ENCODE data around the gene PYGM.

The PYGM gene

DNA sequence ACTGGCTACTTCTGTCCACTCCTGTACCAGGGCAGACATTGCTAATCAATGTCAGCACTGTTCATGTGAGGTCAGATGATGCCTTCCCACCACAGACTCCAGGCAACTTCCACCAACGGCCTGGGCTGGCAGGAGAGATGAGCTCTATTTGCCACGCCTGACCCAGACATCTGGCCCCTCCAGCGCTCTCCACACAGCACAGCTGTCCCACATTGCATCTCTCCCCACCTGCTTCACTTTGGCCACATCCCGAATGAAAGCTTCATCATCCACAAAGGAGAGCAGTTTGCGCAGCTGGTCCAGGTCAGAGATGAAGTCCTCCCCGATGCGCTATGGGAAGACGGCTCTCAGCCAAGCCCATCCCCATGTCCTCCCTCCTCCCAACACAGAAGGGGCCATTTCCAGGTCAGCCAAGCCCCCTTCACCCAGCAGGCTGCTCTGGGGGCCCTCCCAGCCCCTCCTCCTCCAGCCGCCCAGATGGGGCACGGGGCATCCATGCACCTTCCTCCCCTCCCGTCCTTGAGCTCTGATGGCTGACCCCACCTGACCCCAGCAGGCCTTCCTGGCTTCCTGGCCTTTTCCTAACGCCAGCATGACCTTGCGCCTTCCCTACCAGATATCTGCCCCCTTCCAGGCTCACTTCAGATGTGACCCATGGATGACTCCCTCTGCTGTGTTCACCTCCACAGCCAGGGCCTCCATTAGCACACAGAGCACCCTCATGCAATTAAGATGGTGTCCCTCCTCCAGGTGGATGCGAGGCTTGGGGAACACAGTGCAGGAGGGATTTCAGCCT lies 7.4 kb downstream of the PYGM start:
- DNase-seq, result no peak

DNA sequence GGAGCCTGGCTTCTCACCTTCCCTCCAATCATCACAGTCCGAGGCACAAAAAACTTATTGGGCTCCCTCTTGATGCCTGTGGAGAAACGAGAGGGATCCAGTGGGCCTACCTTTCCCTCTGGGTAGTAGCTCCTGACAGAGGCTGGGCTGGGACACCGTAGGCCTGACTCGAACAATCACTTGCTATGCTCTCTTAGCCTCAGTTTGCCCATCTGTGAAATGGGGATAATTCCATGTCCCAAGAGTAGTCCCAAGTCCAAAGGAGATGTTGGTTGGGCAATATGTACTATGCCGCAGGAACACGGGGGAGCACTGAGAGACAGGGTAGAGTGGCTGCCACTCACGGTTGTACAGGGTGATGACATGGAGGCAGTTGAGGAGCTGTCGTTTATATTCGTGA lies 8.2 kb downstream of the PYGM start:
- no peak for DNase-seq

DNA sequence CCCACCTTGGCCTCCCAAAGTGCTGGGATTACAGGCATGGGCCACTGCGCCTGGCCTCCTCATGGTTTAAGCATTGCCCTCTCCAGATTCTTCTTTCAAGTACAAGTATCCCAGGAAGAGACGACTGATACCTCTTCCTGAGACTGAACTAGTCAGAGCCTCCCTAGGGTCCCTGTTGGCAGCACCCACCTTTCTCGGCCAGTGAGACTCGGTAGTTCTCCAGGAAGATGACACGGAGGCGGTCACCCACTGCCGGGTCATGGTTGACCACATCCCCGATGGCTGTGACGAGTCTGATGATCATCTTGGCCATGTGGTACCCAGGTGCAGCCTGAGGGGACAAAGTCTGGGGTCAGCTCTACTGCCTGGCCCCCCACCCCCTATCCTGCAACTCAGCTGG lies 8.6 kb downstream of the PYGM start:
- no peak for DNase-seq

DNA sequence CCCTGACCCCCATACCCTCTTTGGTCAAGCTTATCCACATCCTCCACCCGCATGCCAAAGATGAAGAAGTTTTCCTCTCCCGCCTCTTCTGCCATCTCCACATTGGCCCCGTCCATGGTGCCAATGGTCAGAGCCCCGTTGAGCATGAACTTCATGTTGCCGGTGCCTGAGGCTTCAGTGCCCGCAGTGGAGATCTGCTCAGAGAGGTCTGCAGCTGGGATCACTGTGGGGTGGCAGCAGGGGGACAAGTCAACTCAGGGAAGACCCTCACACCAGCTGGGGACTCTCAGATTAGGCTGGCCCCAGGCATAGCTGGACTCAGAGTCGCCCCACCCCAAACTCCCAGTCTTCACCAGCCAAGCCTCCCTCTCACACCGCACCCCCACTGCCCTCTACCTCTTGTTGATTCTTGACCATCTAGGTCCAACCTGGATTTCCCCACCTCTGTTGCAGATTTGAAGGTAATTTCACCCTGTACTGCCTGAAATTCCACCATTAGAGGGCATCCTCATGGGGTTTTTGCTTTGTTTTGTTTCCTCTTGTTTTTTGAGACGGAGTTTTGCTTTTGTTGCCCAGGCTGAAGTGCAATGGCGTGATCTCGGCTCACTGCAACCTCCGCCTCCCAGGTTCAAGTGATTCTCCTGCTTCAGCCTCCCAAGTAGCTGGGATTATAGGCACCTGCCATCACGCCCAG lies 9.3 kb downstream of the PYGM start:
- DNase-seq, result no peak

DNA sequence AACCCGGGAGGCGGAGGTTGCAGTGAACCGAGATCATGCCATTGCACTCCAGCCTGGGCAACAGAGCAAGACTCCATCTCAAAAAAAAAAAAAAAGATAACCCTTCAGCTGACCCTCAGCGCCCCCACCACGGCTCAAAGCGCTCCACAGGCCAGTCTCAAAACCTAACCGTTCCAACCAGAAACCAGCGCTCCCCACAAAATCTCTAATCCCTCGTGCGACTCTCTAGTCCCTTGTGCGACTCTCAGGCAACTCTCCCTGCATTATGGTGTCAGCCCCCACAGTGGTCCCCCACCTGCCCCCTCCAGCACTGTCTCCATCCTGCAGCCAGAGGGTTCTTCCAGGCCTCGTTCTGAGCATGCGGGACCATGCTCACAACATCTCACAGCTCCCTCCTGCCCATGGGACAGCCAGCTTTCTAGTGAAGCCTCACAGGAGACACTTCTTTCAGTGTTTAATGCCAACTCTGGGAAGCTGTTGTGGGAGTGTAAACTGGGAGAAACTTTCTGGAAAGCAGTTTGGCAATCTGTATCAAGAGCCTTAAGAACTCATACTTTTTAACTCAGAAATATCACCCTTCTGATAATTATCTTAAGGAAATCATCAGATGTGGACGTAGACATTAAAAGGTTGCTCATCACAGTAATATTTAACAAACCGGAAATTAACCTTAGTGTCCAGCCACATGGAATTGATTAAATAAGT lies 11.7 kb downstream of the PYGM start:
- DNase-seq, result no peak

DNA sequence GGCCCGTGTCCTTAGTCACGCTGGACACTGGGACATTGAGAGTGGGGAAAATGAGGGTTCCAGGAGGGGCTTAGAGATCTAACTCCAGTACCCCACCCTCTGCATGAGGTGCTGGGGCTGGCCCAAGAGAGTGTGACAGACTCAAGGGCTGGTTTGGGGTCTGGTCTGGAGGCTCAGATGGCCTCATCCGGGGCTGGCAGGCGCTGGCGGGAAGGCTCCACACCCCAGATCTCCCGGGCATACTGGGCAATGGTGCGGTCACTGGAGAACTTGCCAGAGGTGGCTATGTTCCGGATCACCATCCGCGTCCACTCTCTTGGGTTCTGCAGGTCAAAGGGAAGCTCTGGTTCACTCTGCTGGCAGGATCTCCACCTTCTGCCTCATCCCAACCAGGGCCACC lies 13.3 kb downstream of the PYGM start:
- DNase-seq, result no peak

DNA sequence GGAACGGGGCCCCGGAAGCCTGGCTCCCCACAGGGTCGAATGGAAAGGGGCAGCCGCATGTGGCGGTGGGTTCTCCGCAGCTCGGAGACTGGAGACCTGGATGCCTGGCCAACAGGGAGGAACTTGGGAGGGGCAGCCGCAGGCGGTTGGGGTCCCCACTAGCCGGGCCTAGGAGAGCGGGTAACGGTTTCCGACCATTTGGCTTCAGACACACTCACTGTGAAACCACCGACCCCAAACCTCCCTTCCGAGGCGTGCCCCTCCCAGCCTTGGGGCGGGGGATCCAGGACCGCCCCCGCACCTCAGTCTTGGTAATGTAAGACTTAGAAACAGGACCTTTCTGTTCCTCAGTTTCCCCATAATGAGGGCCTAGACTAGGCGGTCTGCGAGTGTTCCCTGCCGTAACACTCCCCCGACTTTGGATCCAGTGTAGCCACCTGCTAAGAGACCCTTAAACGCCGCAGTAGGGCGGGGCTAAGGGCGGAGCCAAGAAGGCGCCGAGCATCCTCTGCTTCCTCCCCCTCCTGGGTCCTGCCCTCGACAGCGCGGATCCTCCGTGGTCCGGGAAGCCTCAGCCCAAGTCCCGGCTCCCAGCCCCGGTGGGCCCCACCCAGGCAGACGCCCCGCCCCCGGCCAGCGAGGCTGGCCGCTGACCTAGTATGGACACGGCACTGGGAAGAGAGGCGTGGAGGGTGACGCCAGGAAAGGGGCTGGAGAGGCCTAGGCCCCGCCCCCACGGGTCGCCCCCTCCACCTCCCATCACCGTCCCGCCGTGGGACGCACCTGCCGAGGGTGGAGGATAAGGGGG lies 14.0 kb downstream of the PYGM start:
- no peak for DNase-seq

DNA sequence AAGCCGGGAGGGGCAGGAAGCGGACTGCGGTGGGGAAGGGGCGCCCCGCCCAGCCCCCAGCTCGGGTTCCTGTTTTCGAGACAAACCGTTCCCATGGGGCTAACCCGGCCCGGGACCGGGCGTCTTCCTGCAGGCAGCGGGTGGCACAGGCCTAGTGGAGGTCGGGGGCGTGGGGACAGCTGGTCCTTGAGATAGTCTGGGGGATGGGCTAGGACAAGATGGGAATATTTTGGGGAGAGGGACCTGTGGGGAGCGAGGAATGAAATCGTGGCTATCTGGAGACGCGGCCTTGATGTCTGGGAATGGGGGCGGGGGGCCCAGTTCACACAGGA lies 14.6 kb downstream of the PYGM start:
- no peak for DNase-seq

DNA sequence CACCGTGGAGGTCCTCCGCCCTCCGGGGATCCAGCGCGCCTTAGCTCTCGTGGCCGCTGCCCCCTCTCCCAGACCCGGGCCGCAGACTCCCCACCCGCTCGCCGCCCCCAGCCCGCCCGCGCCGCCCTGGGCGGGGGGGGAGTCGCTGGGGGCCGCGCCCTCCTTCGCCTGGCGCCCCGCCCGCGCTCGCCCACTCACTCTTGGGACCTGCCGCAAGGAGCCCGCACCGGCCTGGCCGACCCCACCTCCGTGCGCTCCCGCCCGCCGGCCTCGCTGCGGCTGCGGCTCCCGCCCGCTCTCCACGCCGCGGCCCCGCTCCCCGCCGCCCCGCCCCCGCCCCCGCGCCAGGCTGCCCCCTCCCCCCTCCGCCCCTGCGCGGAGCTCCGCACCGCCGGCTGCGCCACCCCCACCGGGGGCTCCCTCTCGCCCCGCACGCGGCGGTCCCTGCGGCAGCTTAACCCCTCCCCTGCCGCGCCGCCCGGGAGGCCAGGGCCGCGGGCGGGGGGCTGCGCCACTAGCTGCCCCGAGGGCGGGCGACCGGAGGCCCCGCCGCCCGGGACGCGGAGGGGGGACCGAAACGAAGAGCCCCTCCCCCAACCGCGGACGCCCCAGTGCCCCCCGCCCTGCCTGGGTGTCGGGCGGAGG lies 15.1 kb downstream of the PYGM start:
- DNase-seq, result no peak

DNA sequence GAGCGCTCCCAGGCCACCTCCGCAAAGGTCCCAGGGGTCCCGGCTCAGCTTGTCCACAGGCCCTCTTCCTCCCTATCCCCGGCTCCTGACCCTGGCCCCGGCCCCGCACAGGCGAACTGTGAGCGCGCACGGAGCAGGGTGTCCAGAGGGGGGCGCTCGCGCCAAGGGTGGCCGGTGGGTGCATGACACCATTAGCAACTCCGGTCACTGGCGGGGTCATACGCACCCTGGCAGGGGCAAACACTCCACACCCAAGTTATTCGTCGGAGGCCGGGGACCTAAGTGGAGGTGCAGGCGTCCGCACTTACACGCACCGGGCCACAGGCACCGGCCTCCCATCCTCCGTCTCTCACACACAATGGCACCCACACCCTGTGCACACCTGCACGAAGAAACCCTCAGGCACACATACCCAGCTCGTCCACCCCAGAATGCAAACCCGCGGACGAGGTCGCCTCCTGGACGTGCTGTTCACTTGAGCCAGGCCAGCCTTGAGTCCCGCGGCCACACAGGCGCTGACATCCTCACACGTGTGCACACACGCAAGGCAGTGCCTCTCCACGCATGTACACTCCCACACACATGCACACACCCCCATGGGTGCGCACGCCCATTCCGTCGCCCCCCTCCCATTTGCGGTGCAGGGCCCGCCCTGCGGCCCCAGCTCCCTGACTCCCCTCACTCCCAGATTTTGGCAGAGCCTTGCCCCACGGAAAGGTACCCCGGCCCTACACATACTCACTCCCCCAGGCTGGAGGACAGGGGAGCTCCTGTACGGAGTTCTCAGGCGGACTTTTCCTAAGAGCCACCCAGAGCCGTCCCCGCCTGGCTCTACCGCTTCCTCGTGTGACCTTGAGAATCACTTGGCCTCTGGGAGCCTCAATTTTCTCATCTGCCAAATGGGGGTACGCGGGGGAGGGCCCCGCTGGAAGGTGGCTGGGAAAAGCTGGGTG lies 15.9 kb downstream of the PYGM start, which contains the start of gene RASGRP2:
Gene RASGRP2, minus strand, starts transcription at position 552 of the 953 bp plus-strand sequence. CDS start 1,276 bp downstream, outside the sequence.
- DNase-seq, result no peak

DNA sequence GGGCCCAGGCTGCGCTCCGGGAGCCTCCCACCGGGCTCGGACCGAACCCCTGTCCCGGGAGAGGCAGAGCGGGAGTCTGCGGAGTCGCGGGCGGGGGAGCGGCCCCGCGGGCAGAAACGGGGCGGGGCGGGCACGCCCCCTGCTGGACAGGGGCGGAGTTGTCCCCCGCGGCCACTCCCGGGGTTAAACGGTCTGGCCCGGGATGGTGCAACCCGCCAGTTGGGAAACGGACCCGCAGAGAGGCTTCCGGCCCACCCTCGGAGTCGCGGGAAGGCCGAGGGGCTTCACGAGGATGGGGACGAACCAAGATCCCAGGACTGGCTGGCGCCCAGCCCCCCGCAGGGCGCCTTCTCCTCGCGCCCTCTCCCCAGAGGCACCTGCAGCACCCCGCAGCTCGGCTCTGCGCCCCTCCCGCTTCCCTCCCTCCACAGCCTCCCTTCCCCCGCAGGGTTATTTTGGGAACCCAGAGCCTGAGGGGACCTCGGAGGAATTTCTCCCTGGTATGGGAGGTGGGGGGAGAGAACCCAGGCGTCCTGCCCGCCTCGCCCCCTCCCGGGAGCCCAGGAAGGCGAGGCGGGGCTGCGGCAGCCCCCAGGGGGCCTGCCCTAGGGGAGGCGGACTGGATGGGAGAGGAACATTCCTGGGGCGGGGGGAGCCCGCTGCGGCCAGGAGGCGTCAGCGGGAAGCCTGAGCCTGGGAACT lies 16.7 kb downstream of the PYGM start:
- no peak for DNase-seq

DNA sequence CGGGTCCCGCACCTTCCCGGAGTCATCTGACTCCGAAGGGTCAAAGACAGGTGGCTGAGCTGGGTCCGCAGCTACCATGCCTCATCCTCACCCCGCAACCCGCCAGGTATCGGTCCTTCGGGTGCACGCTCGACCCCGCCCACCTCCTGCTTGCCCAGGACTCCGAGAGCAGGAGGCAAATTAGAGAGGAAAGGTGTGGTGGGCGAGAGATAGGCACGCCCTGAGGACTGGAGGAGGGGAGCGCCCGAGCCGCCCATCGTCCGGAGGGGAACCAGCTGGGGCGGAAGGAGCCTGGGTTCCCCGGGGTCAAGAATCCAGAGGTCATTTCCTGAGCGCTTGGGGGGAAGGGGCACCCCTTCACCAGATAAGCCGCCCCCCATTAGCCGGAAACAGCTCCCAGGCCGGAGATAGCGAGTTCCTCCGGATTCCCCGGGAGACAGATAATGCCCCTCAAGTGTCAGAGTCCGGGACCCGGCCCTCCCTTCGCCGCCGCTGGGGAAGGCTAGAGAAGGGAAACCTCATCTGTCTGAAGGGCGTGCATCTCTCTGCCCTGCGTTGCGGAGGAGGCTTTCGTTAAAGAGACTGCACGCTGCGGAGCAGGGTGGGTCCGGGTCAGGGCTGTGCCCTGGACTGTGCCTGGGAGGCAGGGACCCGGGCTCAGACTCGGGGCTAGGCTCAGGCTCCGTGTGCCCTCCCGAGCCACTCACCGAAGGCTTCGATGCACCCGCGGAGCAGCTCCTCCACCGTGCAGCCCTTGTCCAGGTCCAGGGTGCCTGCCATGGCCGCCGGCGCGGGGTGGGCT lies 17.5 kb downstream of the PYGM start:
- no peak for DNase-seq

DNA sequence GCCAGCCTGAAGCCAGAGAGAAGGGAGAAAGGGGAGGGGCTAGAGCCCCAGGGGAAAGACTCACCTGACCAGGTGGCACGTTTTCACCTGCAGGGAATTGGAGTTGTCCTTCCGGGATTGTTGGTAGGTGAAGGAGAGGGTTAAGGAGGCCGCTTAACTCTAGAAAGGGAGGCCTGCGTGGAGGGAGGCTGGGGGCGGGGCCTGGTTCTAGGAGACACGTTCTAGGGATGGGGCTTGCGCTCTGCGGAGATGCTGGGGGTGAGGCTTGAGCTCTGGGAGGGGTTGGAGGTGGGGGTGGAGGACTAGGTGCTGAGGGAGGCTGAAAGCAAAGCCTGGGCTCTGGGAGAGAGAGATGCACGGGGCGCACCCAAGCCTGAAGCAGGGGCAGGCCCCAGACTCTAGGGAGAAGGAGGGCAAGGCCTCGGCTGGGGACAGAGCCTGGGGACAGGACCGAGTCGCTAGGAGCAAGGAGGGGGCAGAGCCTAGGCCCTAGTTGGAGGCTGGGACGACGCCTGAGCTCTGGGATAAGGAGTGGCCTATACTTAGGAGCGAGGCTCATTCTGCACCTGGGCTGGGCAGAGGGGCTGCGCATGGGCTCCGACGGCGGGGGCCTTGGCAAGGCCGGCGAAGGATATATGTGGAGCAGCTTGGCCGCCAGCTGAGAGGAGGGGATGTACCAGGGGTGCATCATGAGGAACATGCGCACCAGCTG lies 18.2 kb downstream of the PYGM start:
- DNase-seq, result peak; percentile 38

DNA sequence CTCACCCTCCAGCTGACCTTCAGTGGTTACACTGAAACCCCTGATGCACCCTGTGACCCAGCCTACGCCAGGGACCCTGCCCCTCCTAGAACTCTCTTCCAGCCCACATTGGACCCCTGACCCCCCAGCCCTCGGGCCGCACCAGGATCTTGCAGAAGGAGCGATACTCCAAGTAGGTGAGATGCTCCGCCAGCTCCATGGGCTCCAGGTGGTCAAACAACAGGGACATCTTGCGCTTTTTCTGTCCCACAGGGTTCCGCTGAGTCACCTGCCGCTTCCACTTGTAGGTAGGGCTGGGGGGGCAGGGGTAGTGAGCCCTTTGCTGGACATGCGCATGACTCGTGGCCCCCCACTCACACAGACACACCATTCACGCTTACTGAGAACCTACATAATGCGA lies 19.9 kb downstream of the PYGM start:
- no peak for DNase-seq

DNA sequence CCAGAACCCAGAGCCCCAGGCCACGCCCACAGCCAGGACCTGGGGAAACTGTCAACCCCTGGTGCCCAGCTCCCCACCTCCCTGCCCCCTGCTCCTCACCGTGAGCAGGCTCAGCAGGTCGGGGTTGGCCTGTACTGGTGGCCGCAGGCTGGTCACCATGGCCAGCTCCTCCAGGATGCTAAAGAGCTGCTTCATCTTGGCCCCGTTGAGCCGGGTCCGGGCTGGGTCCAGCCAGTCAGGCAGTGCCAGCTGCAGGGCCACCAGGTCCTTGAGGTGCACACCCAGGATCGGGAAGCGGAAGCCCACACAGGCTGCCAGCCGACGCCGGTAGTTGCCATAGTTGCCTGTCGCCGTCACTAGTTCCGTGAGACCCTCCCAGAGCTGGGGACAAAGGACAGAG lies 23.1 kb downstream of the PYGM start:
- no peak for DNase-seq

DNA sequence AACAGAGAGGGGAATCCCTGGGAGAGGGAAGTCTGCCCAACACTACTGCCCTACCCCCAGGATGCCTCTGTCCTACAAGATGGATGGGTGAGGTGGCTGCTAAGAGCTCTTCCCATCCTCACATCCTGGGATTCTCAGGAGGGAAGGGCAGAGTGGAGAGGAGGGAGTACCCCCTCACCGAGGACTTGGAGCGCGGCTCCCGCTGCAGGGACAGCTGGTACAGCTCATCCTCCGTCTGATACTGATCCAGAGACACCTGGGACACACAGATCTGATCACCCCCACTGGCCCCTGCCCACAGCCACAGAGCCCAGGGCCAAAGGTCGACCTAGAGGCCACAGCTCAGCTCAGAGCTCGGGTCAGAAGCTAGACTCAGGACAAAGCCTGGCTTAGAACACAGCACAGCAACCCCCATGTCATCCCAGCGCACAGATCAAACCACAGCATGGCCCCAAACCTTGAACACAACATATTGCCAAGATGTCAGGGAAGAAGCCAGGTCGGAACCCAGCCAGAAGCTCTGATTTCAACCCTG lies 24.0 kb downstream of the PYGM start:
- no peak for DNase-seq

DNA sequence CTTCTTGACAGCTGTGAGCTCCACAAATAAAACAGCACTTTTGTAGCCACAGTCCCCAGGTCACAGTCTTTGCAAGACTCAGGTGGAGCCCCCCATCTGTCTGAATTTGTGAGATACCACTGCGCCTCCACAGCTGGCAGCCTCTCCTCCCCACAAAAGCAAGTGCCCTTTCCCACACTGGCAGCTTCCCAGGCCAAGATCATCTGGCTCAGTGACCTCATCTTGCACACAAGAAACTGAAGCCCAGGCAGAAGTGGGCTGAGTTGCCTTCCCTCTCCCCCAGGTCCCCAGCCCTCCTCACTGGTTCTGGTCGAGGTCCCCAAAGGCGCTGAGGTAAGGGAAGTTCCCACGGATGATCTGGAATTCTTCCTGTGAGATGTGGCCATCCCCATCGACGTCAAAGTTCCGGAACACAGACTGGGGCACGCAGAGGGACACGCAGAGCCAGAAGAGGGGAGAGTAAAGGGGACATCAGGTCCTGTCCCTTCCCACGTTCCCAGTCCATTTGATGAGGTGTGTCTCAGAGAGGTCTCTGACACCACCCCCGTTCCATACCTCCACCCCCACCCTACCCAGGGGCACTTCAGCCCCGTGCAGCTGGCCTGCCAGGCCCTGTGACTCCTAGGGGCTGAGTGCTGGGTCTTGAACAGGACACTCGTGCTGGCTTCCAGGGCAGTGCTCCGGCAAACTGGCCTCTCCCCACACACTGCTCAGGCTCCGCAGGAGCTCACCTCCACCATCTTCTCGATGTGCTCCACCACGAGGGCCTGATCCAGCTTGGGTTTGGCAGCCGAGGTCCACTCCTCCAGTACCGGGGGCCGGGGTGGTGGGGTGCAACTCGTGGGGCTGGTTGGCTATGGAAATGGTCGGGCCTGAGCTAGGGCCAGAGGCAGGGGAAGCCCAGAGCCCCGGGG lies 24.7 kb downstream of the PYGM start:
- no peak for DNase-seq

DNA sequence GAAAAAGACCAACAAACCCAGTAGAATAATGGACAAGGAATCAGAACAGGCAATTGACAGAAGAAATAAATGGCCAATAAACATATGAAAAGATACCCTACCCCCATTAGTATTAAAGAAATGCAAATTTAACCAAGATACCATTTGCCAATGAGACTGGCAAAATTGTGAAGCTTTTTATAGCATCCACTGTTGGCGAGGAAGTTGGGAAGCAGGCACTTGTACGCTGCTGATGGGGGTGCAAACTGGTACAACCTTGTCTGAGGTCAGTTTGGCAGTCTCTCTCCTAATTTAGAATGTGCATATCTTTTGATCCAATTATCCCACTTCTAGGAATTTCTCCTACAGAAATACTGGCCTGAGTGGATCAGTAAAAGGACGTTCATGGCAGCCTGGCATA lies 28.2 kb downstream of the PYGM start:
- no peak for DNase-seq

Data from DMS153 (cell line).